HT-29 (cell line): ENCODE measurements around the gene MTMR10. TPM values are rescaled to one million over a fixed set of nuclear protein-coding genes. Genes with fewer than 3 reads are reported as not detected.
A peak's percentile ranks its signal among the peaks of the same experiment; 100 is the strongest.

ENCODE experiments used
- DNase-seq: peaks from one replicate; pipeline ENCODE4 v3.0.0-alpha.2; 2015; ENCODE audit warnings: low spot score
- total RNA-seq: library from RNA; depleted of rRNA; stranded (reverse); fragments of >200 nt; shearing (Covaris generic); gene quantifications from 2 replicates; pipeline ENCODE4 v1.2.3, GENCODE V29; 2014

MTMR10 gene
- total RNA-seq, 1 experiment from 2014 or later: 24.6 TPM

GRCh38 chr15:31013863-31014607, 22.6 kb upstream of the MTMR10 start:
- DNase-seq: no peak

GRCh38 chr15:31012455-31012854, 21.0 kb upstream of the MTMR10 start:
- no peak for DNase-seq

- DNase-seq: no peak
These were observed 18.6 kb upstream of the MTMR10 start for GRCh38 chr15:31010036-31010435.

GRCh38 chr15:31005660-31006059, 14.2 kb upstream of the MTMR10 start:
- no peak for DNase-seq

GRCh38 chr15:31004220-31004733, 12.8 kb upstream of the MTMR10 start:
- no peak for DNase-seq

- no peak for DNase-seq
These were observed 10.3 kb upstream of the MTMR10 start for GRCh38 chr15:31001702-31002101.

- DNase-seq: no peak
These were observed 8.3 kb upstream of the MTMR10 start for GRCh38 chr15:30999729-31000128.

GRCh38 chr15:30997270-30997669, 5.8 kb upstream of the MTMR10 start:
- DNase-seq: no peak

GRCh38 chr15:30992249-30992864, 929 bp upstream of the MTMR10 start:
- peak; percentile 59 for DNase-seq

GRCh38 chr15:30990446-30991254, 778 bp downstream of the MTMR10 start:
- DNase-seq: peak; percentile 67

GRCh38 chr15:30990036-30990435, 1.4 kb downstream of the MTMR10 start:
- DNase-seq: peak; percentile 57

- no peak for DNase-seq
These were observed 6.3 kb downstream of the MTMR10 start for GRCh38 chr15:30985081-30985531.

GRCh38 chr15:30984542-30984941, 6.9 kb downstream of the MTMR10 start:
- DNase-seq: no peak

- no peak for DNase-seq
These were observed 7.3 kb downstream of the MTMR10 start for GRCh38 chr15:30984118-30984517.

GRCh38 chr15:30979457-30979856, 12.0 kb downstream of the MTMR10 start:
- no peak for DNase-seq

GRCh38 chr15:30978328-30978727, 13.1 kb downstream of the MTMR10 start:
- DNase-seq: no peak

GRCh38 chr15:30974112-30974511, 17.3 kb downstream of the MTMR10 start:
- no peak for DNase-seq

- no peak for DNase-seq
These were observed 18.0 kb downstream of the MTMR10 start for GRCh38 chr15:30973379-30973778.

GRCh38 chr15:30969724-30970123, 21.7 kb downstream of the MTMR10 start:
- no peak for DNase-seq

GRCh38 chr15:30963681-30964080, 27.7 kb downstream of the MTMR10 start:
- DNase-seq: no peak

GRCh38 chr15:30962659-30963058, 28.8 kb downstream of the MTMR10 start:
- DNase-seq: no peak

- no peak for DNase-seq
These were observed 29.3 kb downstream of the MTMR10 start for GRCh38 chr15:30962079-30962478.
